ENCODE data around the gene WNT9B. TPM values are rescaled to one million over a fixed set of nuclear protein-coding genes. Genes with fewer than 3 reads are reported as not detected.

Gene WNT9B
- total RNA-seq, 3 donors from 2014 or later, result 0.22 TPM; not detected in 2

DNA sequence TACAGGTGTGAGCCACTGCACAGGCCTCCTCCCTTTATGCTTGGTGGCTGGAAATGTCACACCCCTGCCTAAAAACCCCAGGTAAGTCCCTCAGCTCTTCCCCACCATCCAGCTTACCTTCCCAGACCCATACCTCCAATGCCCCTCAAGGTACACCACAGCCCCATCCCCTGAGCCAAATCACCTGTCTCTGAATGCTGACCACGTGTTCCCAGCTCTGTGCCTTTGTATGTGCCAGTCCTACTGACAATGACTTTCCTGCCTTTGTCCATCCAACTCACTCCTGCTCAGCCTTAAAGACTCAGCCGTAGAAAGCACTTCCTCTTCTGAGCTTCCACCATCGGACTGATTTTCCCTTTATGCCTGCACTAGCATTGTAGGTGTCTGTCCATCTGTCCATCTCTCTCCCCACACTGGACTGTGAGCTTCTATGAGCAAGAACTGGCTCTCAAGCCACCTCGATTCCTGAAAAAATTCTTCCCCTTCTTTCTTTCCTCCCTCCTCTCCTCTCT is 40.9 kb downstream of the WNT9B start:
- TF ChIP-seq, protein P1, sequence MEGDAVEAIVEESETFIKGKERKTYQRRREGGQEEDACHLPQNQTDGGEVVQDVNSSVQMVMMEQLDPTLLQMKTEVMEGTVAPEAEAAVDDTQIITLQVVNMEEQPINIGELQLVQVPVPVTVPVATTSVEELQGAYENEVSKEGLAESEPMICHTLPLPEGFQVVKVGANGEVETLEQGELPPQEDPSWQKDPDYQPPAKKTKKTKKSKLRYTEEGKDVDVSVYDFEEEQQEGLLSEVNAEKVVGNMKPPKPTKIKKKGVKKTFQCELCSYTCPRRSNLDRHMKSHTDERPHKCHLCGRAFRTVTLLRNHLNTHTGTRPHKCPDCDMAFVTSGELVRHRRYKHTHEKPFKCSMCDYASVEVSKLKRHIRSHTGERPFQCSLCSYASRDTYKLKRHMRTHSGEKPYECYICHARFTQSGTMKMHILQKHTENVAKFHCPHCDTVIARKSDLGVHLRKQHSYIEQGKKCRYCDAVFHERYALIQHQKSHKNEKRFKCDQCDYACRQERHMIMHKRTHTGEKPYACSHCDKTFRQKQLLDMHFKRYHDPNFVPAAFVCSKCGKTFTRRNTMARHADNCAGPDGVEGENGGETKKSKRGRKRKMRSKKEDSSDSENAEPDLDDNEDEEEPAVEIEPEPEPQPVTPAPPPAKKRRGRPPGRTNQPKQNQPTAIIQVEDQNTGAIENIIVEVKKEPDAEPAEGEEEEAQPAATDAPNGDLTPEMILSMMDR (IDR thresholded peaks at IDR 0.05), result no peak
- no peak overlapping the region for H3K4me3 ChIP-seq
- ATAC-seq (no peak), DNase-seq (no peak)
- no peaks in the 10 kb centered on the region for H3K9me3 ChIP-seq
- H3K4me1 ChIP-seq (ENCODE audit: low read depth), result no peaks in the 10 kb centered on the region
- H3K36me3 ChIP-seq (ENCODE audit: low read depth), result no peaks in the 10 kb centered on the region
- intact Hi-C loops (cut with DNase I, micrococcal nuclease), result no loop called here

DNA sequence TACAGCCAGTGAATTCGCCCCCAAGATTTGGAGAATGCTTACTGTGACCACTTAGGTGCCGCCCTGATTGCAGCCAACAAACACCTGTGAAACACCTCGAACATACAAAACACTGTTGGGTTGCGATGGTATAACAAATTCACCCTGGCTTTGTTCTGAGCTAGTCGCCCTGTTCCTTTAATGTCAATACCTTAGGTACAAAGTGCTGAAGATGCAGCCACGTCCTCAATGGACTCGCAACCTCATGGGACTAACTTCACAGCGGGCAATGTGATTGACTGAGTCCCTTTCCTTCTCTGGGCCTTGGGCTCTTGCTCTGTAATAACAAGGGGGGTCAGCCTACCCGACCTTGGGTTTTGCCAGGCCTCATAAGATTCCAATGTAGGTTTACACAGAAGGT is 42.6 kb downstream of the WNT9B start:
- no peak for ATAC-seq
- intact Hi-C loops (cut with DNase I, micrococcal nuclease), result no loop called here

DNA sequence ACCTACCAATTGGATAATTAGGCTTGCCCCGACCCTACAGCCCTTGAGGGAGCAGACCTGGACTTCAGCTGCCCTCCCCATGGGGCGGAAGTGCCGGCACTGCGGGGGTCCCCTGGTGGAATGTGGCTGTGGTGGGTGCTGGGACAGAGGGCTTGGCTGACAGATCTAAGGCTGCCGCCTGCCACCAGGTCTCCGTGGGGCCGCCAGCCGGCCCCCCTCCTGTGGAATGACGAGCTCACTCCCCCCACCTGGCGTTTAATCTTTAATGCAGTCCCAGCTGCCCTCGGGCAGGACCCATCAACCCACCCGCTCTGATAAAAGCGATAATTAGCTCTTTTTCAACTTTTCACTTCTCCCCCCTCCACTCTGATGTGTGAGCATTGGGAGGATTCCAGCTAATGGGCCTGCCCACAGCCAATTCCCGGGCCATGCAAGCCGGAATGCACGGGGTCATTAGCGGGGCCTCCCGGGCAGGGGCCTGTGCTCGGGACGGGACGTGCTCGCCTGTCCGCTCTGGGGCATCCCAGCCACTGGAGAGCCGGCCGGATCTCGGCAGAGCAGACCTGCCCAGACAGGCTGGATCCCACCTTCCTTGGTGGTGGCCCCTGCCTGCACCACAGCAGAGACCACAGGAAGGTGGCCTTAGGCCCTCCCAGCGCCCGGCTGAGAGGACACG is 43.2 kb downstream of the WNT9B start:
- no peak for ATAC-seq
- TF ChIP-seq, protein P1 (IDR thresholded peaks at IDR 0.05), result no peak

More for the DNA sequence above, 42.6 kb downstream of the WNT9B start:
- Histone ChIP-seq H3K36me3 (ENCODE audit: low read depth) (no peaks in the 10 kb centered on the region), H3K9me3 (no peaks in the 10 kb centered on the region), H3K4me3 (no peak overlapping the region), H3K4me1 (ENCODE audit: low read depth) (no peaks in the 10 kb centered on the region)
- TF ChIP-seq, protein P1 (IDR thresholded peaks at IDR 0.05), result no peak
- DNase-seq, result no peak

DNA sequence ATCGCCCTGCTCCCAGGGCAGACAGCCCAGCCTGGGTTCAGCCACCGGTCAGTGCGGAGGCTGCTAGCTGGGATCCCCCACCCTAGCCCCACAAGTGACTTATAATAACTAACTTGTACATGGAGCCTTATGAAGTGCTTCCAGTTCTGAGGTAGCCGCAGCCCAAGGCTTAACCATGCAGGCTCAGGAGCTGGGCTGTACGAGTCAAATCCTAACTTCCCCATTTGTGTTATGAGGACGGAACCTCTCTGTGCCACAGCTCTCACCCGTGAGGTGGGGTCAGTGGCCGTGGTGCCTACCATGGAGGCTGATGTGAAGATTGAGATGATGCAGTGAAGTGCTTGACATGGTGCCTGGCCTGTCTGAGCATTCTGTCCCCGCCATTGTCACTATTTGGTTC is 43.8 kb downstream of the WNT9B start:
- no peak for DNase-seq
- Histone ChIP-seq H3K4me1 (ENCODE audit: low read depth) (no peaks in the 10 kb centered on the region), H3K9me3 (no peaks in the 10 kb centered on the region), H3K36me3 (ENCODE audit: low read depth) (no peaks in the 10 kb centered on the region), H3K4me3 (no peak overlapping the region)
- ATAC-seq, result no peak
- TF ChIP-seq, protein P1 (IDR thresholded peaks at IDR 0.05), result no peak
- intact Hi-C loops (cut with DNase I, micrococcal nuclease), result no loop called here

More for the DNA sequence above, 43.2 kb downstream of the WNT9B start:
- H3K9me3 ChIP-seq, result no peaks in the 10 kb centered on the region
- H3K4me1 ChIP-seq (ENCODE audit: low read depth), result no peaks in the 10 kb centered on the region
- no peaks in the 10 kb centered on the region for H3K36me3 ChIP-seq (ENCODE audit: low read depth)
- H3K4me3 ChIP-seq, result no peak overlapping the region
- DNase-seq, result no peak
- intact Hi-C loops (cut with DNase I, micrococcal nuclease), result no loop called here

DNA sequence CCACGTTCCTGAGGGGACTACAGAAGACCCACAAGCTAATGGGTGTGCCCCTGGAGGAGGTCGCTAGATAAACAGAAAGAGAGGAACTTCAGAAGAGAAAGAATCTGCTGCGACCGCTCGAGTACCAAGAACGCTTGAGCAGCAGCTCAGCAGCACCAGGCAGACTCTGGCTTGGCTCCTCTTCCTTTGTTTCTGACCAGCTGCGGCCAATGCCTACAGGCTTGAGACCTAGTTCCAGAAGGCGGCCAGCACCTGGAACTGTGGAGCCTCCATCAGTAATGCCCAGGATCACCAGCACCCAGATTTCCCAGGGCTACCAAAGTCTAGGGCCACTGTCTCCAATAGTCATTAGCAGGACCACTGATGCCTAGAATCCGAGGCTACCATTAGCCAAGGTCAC is 45.6 kb downstream of the WNT9B start:
- no peaks in the 10 kb centered on the region for H3K9me3 ChIP-seq
- DNase-seq, result no peak
- intact Hi-C loops (cut with DNase I, micrococcal nuclease), result no loop called here

More for the DNA sequence above, 45.6 kb downstream of the WNT9B start:
- Histone ChIP-seq H3K4me1 (ENCODE audit: low read depth) (no peaks in the 10 kb centered on the region), H3K36me3 (ENCODE audit: low read depth) (no peaks in the 10 kb centered on the region), H3K4me3 (no peak overlapping the region)
- no peak for ATAC-seq
- TF ChIP-seq, protein P1 (IDR thresholded peaks at IDR 0.05), result no peak
